Naive thymus-derived CD4-positive, alpha-beta T cell (primary cell): ENCODE measurements around the gene C1QA. TPM values are rescaled to one million over a fixed set of nuclear protein-coding genes. Genes with fewer than 3 reads are reported as not detected.
"Not testable (repeated sequence)": the region's sequence is repeated elsewhere in the genome, so short reads cannot be mapped to it uniquely, and the experiment has no call there.

Source experiments
- ATAC-seq: fragments of 150-1000 bp; cut with Tn5 transposase; 2 replicates; pipeline ENCODE4 v1.10.0; 2021; ENCODE audit warnings: mild to moderate bottlenecking, moderate library complexity
- CTCF ChIA-PET: fragments of 350-600 bp; sonication (Branson Sonifier 250); formaldehyde crosslinking; loops from one replicate; lab custom pipeline; 2021; ENCODE audit warnings: antibody characterized with exemption; lab: Charles Lee
- POLR2A ChIA-PET: fragments of 350-600 bp; sonication (Branson Sonifier 250); formaldehyde crosslinking; loops from one replicate; lab custom pipeline; 2021; ENCODE audit warnings: antibody characterized with exemption, inconsistent platforms; lab: Charles Lee
- DNase-seq, 9 donors: peaks; one replicate each; pipeline versions ENCODE4 v3.0.0 to v3.0.0-alpha.2; 2020 to 2022; ENCODE audit warnings: mixed read lengths in 1 of 9
- H3K27ac ChIP-seq: one replicate; pipeline ENCODE4 v1.7.0; 2013; ENCODE audit warnings: mild to moderate bottlenecking, low read depth, low read length, moderate library complexity
- H3K27me3 ChIP-seq, 2 donors: one replicate each; pipeline ENCODE4 v1.7.0; 2013; ENCODE audit warnings: low read length in 2 of 2, mild to moderate bottlenecking in 2 of 2, moderate library complexity in 2 of 2; ENCODE audit not compliant: control insufficient read depth in 2 of 2, insufficient read depth in 2 of 2
- H3K36me3 ChIP-seq, 3 experiments: 1 replicate in 2 of 3; 2 replicates in 1 of 3; pipeline ENCODE4 v1.7.0; 2013; ENCODE audit warnings: low read length in 3 of 3, mild to moderate bottlenecking in 3 of 3, moderate library complexity in 1 of 3; ENCODE audit not compliant: insufficient read depth in 3 of 3, control insufficient read depth in 2 of 3
- H3K4me1 ChIP-seq, 2 donors: one replicate each; pipeline ENCODE4 v1.7.0; 2013; ENCODE audit warnings: low read length in 2 of 2, mild to moderate bottlenecking in 2 of 2, moderate library complexity in 1 of 2; ENCODE audit not compliant: control insufficient read depth in 2 of 2, insufficient read depth in 2 of 2
- H3K4me3 ChIP-seq: 2 replicates; pipeline ENCODE4 v1.7.0; 2013; ENCODE audit warnings: mild to moderate bottlenecking, low read length
- H3K9me3 ChIP-seq, 3 experiments: 1 replicate in 2 of 3; 2 replicates in 1 of 3; pipeline ENCODE4 v1.7.0; 2013; ENCODE audit warnings: low read length in 3 of 3; ENCODE audit not compliant: control insufficient read depth in 2 of 3
- H3K27ac Mint-ChIP-seq, 9 donors: one replicate each; pipeline ENCODE4 v1.8.0; 2020 to 2022; ENCODE audit warnings: mixed read lengths in 9 of 9, mild to moderate bottlenecking in 8 of 9, moderate library complexity in 5 of 9, inconsistent platforms in 2 of 9
- H3K27me3 Mint-ChIP-seq, 5 donors: one replicate each; pipeline ENCODE4 v1.8.0; 2021 to 2022; ENCODE audit warnings: mixed read lengths in 5 of 5, mild to moderate bottlenecking in 1 of 5
- H3K36me3 Mint-ChIP-seq, 5 donors: one replicate each; pipeline ENCODE4 v1.8.0; 2020 to 2022; ENCODE audit warnings: mixed read lengths in 5 of 5, mild to moderate bottlenecking in 3 of 5, inconsistent platforms in 1 of 5
- H3K4me1 Mint-ChIP-seq, 7 donors: one replicate each; pipeline ENCODE4 v1.8.0; 2020 to 2022; ENCODE audit warnings: mixed read lengths in 7 of 7, mild to moderate bottlenecking in 3 of 7, inconsistent platforms in 1 of 7
- H3K4me3 Mint-ChIP-seq, 10 donors: one replicate each; pipeline ENCODE4 v1.8.0; 2020 to 2022; ENCODE audit warnings: mild to moderate bottlenecking in 10 of 10, mixed read lengths in 10 of 10, moderate library complexity in 6 of 10, inconsistent platforms in 2 of 10
- H3K9me3 Mint-ChIP-seq, 11 donors: one replicate each; pipeline ENCODE4 v1.8.0; 2020 to 2022; ENCODE audit warnings: mixed read lengths in 11 of 11, mild to moderate bottlenecking in 4 of 11, inconsistent platforms in 1 of 11, moderate library complexity in 1 of 11
- intact Hi-C, 2 donors: fragments of 100-400 bp; cut with micrococcal nuclease; formaldehyde crosslinking; loops; one replicate each; pipeline ENCODE4 v1.15.1; 2023
- polyA plus RNA-seq, 2 donors: library from polyadenylated mRNA; unstranded; fragments of 300-500 nt; fragmentation: Illumina TruSeq; gene quantifications; one replicate each; pipeline ENCODE4 v1.2.3, GENCODE V29; 2021
- total RNA-seq, 6 experiments: library from RNA in 5 of 6; stranded (reverse) in 5 of 6; gene quantifications; 1 replicate in 5 of 6; 2 replicates in 1 of 6; pipeline ENCODE4 v1.2.3 and lab custom pipeline; 2021 to 2026

C1QA gene
- total and polyA plus RNA-seq, 7 experiments from 2014 or later: 0.34 to 3.5 (median 2.8) TPM; not detected in 3

- CTCF ChIA-PET: no interaction called here
- no peak overlapping the region for H3K4me3 Mint-ChIP-seq
- POLR2A ChIA-PET: no interaction called here
- H3K27me3 Mint-ChIP-seq: peaks cover 0 to 23% (median 20%) of the 10 kb centered on the region in 5 donors
- Histone ChIP-seq H3K9me3 (no peaks in the 10 kb centered on the region), H3K27me3 (no peaks in the 10 kb centered on the region), H3K4me3 (no peak overlapping the region), H3K36me3 (no peaks in the 10 kb centered on the region), H3K4me1 (no peaks in the 10 kb centered on the region), H3K27ac (no peak overlapping the region)
- DNase-seq (no peak), ATAC-seq (no peak)
- H3K4me1 Mint-ChIP-seq: no peaks in the 10 kb centered on the region
- no peaks in the 10 kb centered on the region for H3K36me3 Mint-ChIP-seq
- intact Hi-C loops: no loop called here
- H3K27ac Mint-ChIP-seq: no peak overlapping the region
- peaks cover 0 to 2% (median 0%) of the 10 kb centered on the region in 11 donors for H3K9me3 Mint-ChIP-seq
Observed at GRCh38 chr1:22662986-22663408, 26.6 kb downstream of the C1QA start.

GRCh38 chr1:22665752-22666151 lies 29.3 kb downstream of the C1QA start:
- Mint-ChIP-seq H3K36me3 (no peaks in the 10 kb centered on the region), H3K27me3 (peaks cover 2 to 26% (median 21%) of the 10 kb centered on the region in 5 donors), H3K27ac (no peak overlapping the region), H3K9me3 (peaks cover 0 to 4% (median 0%) of the 10 kb centered on the region in 11 donors), H3K4me1 (no peaks in the 10 kb centered on the region), H3K4me3 (no peak overlapping the region)
- DNase-seq: no peak
- H3K4me1 ChIP-seq: no peaks in the 10 kb centered on the region
- H3K27ac ChIP-seq: no peak overlapping the region
- H3K36me3 ChIP-seq: no peaks in the 10 kb centered on the region
- POLR2A ChIA-PET: no interaction called here
- no peak for ATAC-seq
- CTCF ChIA-PET: no interaction called here
- no peak overlapping the region for H3K4me3 ChIP-seq
- no peaks in the 10 kb centered on the region for H3K27me3 ChIP-seq
- H3K9me3 ChIP-seq: no peaks in the 10 kb centered on the region
- intact Hi-C loops: no loop called here

- no peaks in the 10 kb centered on the region for H3K36me3 ChIP-seq
- H3K27ac Mint-ChIP-seq: no peak overlapping the region
- H3K4me1 ChIP-seq: no peaks in the 10 kb centered on the region
- H3K36me3 Mint-ChIP-seq: no peaks in the 10 kb centered on the region
- ATAC-seq (no peak), DNase-seq (no peak)
- intact Hi-C loops: no loop called here
- no peaks in the 10 kb centered on the region for H3K27me3 ChIP-seq
- no peak overlapping the region for H3K27ac ChIP-seq
- POLR2A ChIA-PET: no interaction called here
- no peak overlapping the region for H3K4me3 ChIP-seq
- CTCF ChIA-PET: no interaction called here
- peaks cover 0 to 4% (median 0%) of the 10 kb centered on the region in 11 donors for H3K9me3 Mint-ChIP-seq
- no peaks in the 10 kb centered on the region for H3K4me1 Mint-ChIP-seq
- peaks cover 2 to 33% (median 20%) of the 10 kb centered on the region in 5 donors for H3K27me3 Mint-ChIP-seq
- no peaks in the 10 kb centered on the region for H3K9me3 ChIP-seq
- no peak overlapping the region for H3K4me3 Mint-ChIP-seq
Observed at GRCh38 chr1:22666412-22666811, 30.0 kb downstream of the C1QA start.

- not testable (repeated sequence) for H3K4me1 Mint-ChIP-seq
Observed at GRCh38 chr1:22668840-22669239, 32.4 kb downstream of the C1QA start.

GRCh38 chr1:22670352-22670975 lies 34.0 kb downstream of the C1QA start:
- Mint-ChIP-seq H3K9me3 (peaks cover 0 to 3% (median 0%) of the 10 kb centered on the region in 11 donors), H3K4me3 (no peak overlapping the region), H3K36me3 (no peaks in the 10 kb centered on the region), H3K4me1 (no peaks in the 10 kb centered on the region), H3K27ac (no peak overlapping the region), H3K27me3 (peaks cover 20 to 60% (median 44%) of the 10 kb centered on the region in 5 donors)
- POLR2A ChIA-PET: no interaction called here
- intact Hi-C loops: no loop called here
- Histone ChIP-seq H3K9me3 (no peaks in the 10 kb centered on the region), H3K27me3 (no peaks in the 10 kb centered on the region), H3K27ac (no peak overlapping the region), H3K36me3 (no peaks in the 10 kb centered on the region), H3K4me1 (no peaks in the 10 kb centered on the region), H3K4me3 (no peak overlapping the region)
- ATAC-seq (no peak), DNase-seq (no peak)
- CTCF ChIA-PET: no interaction called here

More at GRCh38 chr1:22668840-22669239, 32.4 kb downstream of the C1QA start:
- ATAC-seq, H3K27ac ChIP-seq, H3K4me3 ChIP-seq, H3K36me3 Mint-ChIP-seq, intact Hi-C loops, H3K4me1 ChIP-seq, H3K4me3 Mint-ChIP-seq, H3K27ac Mint-ChIP-seq, H3K36me3 ChIP-seq, DNase-seq, H3K27me3 ChIP-seq, H3K9me3 Mint-ChIP-seq, H3K9me3 ChIP-seq, CTCF ChIA-PET, POLR2A ChIA-PET: not testable (repeated sequence)
- H3K27me3 Mint-ChIP-seq: peaks cover 10 to 54% (median 30%) of the 10 kb centered on the region in 5 donors

- Histone ChIP-seq H3K4me3 (no peak overlapping the region), H3K27me3 (no peaks in the 10 kb centered on the region), H3K36me3 (no peaks in the 10 kb centered on the region), H3K9me3 (no peaks in the 10 kb centered on the region), H3K4me1 (no peaks in the 10 kb centered on the region), H3K27ac (no peak overlapping the region)
- intact Hi-C loops: no loop called here
- DNase-seq (no peak), ATAC-seq (no peak)
- Mint-ChIP-seq H3K9me3 (peaks cover 0 to 3% (median 0%) of the 10 kb centered on the region in 11 donors), H3K36me3 (no peaks in the 10 kb centered on the region), H3K27ac (no peak overlapping the region), H3K4me1 (no peaks in the 10 kb centered on the region), H3K4me3 (no peak overlapping the region), H3K27me3 (peaks cover 20 to 67% (median 46%) of the 10 kb centered on the region in 5 donors)
- CTCF ChIA-PET: no interaction called here
- POLR2A ChIA-PET: no interaction called here
Observed at GRCh38 chr1:22671999-22672398, 35.6 kb downstream of the C1QA start.
